RWPE1 (cell line): ENCODE results near the gene HCLS1.

Experiments
- CTCF ChIA-PET: fragments of 350-600 bp; sonication (Branson Sonifier 250); formaldehyde crosslinking; extraction: SDS; loops from one replicate; lab custom pipeline; 2021; lab: Yijun Ruan, JAX
- POLR2A ChIA-PET: fragments of 400-600 bp; formaldehyde crosslinking; extraction: SDS; loops from one replicate; lab custom pipeline; 2020; ENCODE audit warnings: antibody characterized with exemption; ENCODE audit not compliant: low non-redundant PET; lab: Yijun Ruan, JAX
- DNase-seq: peaks from one replicate; pipeline ENCODE4 v3.0.0; 2012; ENCODE audit warnings: low spot score
- H3K27ac ChIP-seq: fragments of 450-650 bp; 2 replicates; pipeline ENCODE4 v1.5.1; 2017
- CTCF ChIP-seq: fragments of 450-650 bp; conservative IDR thresholded peaks from 2 replicates; pipeline ENCODE4 v1.5.1; 2017; ENCODE audit warnings: low read depth, mild to moderate bottlenecking

The HCLS1 gene

GRCh38 chr3:121627622-121628021 is 33.1 kb downstream of the HCLS1 start:
- ChIA-PET CTCF (no interaction called here), POLR2A (no interaction called here)
- DNase-seq = no peak
- no peak overlapping the region for H3K27ac ChIP-seq
- TF ChIP-seq CTCF = no peak

- no peak for DNase-seq
- ChIA-PET CTCF (no interaction called here), POLR2A (no interaction called here)
- H3K27ac ChIP-seq = no peak overlapping the region
- TF ChIP-seq CTCF = no peak
Observed at GRCh38 chr3:121627211-121627610, 33.5 kb downstream of the HCLS1 start.

GRCh38 chr3:121626495-121626894 is 34.2 kb downstream of the HCLS1 start:
- CTCF ChIA-PET = no interaction called here
- no peak for DNase-seq
- H3K27ac ChIP-seq = no peak overlapping the region
- TF ChIP-seq CTCF = no peak
- POLR2A ChIA-PET = no interaction called here

GRCh38 chr3:121624147-121624899 is 36.4 kb downstream of the HCLS1 start:
- no peak overlapping the region for H3K27ac ChIP-seq
- TF ChIP-seq CTCF = no peak
- DNase-seq = no peak
- ChIA-PET CTCF (no interaction called here), POLR2A (no interaction called here)

GRCh38 chr3:121621491-121621890 is 39.2 kb downstream of the HCLS1 start:
- no peak overlapping the region for H3K27ac ChIP-seq
- no peak for DNase-seq
- ChIA-PET CTCF (no interaction called here), POLR2A (no interaction called here)
- TF ChIP-seq CTCF = no peak

- CTCF ChIA-PET = interaction anchor here (0.6 kb wide), 1 partner anchor 13 kb away, joined by 3 read pairs; no protein-coding TSS in a partner anchor
- POLR2A ChIA-PET = no interaction called here
- no peak overlapping the region for H3K27ac ChIP-seq
- no peak for TF ChIP-seq CTCF
- DNase-seq = no peak
Observed at GRCh38 chr3:121619691-121620090, 41.0 kb downstream of the HCLS1 start.
